Adipocyte (in vitro differentiated cells): Measurements from ENCODE around the gene MFRP.

Experiments
- DNase-seq: peaks from one replicate; pipeline ENCODE4 v3.0.0-alpha.2; 2015; ENCODE audit warnings: low read depth
- H3K27me3 ChIP-seq: replicated peaks from 2 replicates; pipeline ENCODE4 v1.7.0; 2013; ENCODE audit warnings: mild to moderate bottlenecking, low read length, moderate library complexity; ENCODE audit not compliant: control insufficient read depth, insufficient read depth
- H3K36me3 ChIP-seq: 2 replicates; pipeline ENCODE4 v1.7.0; 2013; ENCODE audit warnings: low read length, mild to moderate bottlenecking, moderate library complexity; ENCODE audit not compliant: control insufficient read depth, insufficient read depth, severe bottlenecking
- H3K4me1 ChIP-seq: 2 replicates; pipeline ENCODE4 v1.7.0; 2013; ENCODE audit warnings: mild to moderate bottlenecking, low read length, moderate library complexity; ENCODE audit not compliant: control insufficient read depth, insufficient read depth
- H3K4me3 ChIP-seq: 2 replicates; pipeline ENCODE4 v1.7.0; 2013; ENCODE audit warnings: mild to moderate bottlenecking, low read length, moderate library complexity
- H3K9ac ChIP-seq: 2 replicates; pipeline ENCODE4 v1.7.0; 2013; ENCODE audit warnings: mild to moderate bottlenecking, low read length, moderate library complexity
- H3K9me3 ChIP-seq: 2 replicates; pipeline ENCODE4 v1.7.0; 2013; ENCODE audit warnings: mild to moderate bottlenecking, low read length, moderate library complexity; ENCODE audit not compliant: control insufficient read depth

The MFRP gene

GRCh38 chr11:119338965-119339588 lies 7.4 kb downstream of the MFRP start:
- DNase-seq = peak; percentile 12
- Histone ChIP-seq H3K9ac (peak overlapping the region; percentile 91), H3K36me3 (no peaks in the 10 kb centered on the region), H3K4me3 (peak overlapping the region; percentile 84), H3K27me3 (peaks cover 5% of the 10 kb centered on the region), H3K4me1 (peaks cover 50% of the 10 kb centered on the region), H3K9me3 (no peaks in the 10 kb centered on the region)

- peaks cover 51% of the 10 kb centered on the region for H3K4me1 ChIP-seq
- peak overlapping the region; percentile 84 for H3K4me3 ChIP-seq
- H3K36me3 ChIP-seq = no peaks in the 10 kb centered on the region
- peak; percentile 93 for DNase-seq
- H3K9me3 ChIP-seq = no peaks in the 10 kb centered on the region
- H3K27me3 ChIP-seq = peaks cover 5% of the 10 kb centered on the region
- H3K9ac ChIP-seq = peak overlapping the region; percentile 91
Observed at GRCh38 chr11:119338318-119338890, 8.1 kb downstream of the MFRP start.

GRCh38 chr11:119337581-119338317 lies 8.8 kb downstream of the MFRP start:
- Histone ChIP-seq H3K9me3 (no peaks in the 10 kb centered on the region), H3K9ac (peak overlapping the region; percentile 91), H3K36me3 (no peaks in the 10 kb centered on the region), H3K4me1 (peaks cover 51% of the 10 kb centered on the region), H3K27me3 (peaks cover 5% of the 10 kb centered on the region), H3K4me3 (peak overlapping the region; percentile 84)
- DNase-seq = peak; percentile 43

GRCh38 chr11:119336744-119337469 lies 9.6 kb downstream of the MFRP start:
- no peaks in the 10 kb centered on the region for H3K36me3 ChIP-seq
- DNase-seq = no peak
- H3K9me3 ChIP-seq = no peaks in the 10 kb centered on the region
- H3K4me3 ChIP-seq = peak overlapping the region; percentile 15
- H3K27me3 ChIP-seq = peaks cover 3% of the 10 kb centered on the region
- H3K9ac ChIP-seq = peak overlapping the region; percentile 91
- H3K4me1 ChIP-seq = peaks cover 51% of the 10 kb centered on the region

GRCh38 chr11:119335655-119336543 lies 10.6 kb downstream of the MFRP start:
- no peak for DNase-seq
- Histone ChIP-seq H3K9ac (no peak overlapping the region), H3K36me3 (no peaks in the 10 kb centered on the region), H3K27me3 (no peaks in the 10 kb centered on the region), H3K9me3 (no peaks in the 10 kb centered on the region), H3K4me3 (peak overlapping the region; percentile 90), H3K4me1 (peaks cover 46% of the 10 kb centered on the region)

- DNase-seq = no peak
- Histone ChIP-seq H3K36me3 (no peaks in the 10 kb centered on the region), H3K9me3 (no peaks in the 10 kb centered on the region), H3K9ac (peak overlapping the region; percentile 86), H3K27me3 (no peaks in the 10 kb centered on the region), H3K4me1 (peaks cover 44% of the 10 kb centered on the region), H3K4me3 (peak overlapping the region; percentile 90)
Observed at GRCh38 chr11:119335091-119335654, 11.3 kb downstream of the MFRP start.

GRCh38 chr11:119334174-119334930 lies 12.2 kb downstream of the MFRP start, which contains the start of gene RNF26:
RNF26 (plus strand) TSS chr11:119334527; CDS start chr11:119335123, 596 bp downstream.
- Histone ChIP-seq H3K9ac (peak within 1 kb of the TSS; percentile 86), H3K4me1 (peaks cover 42% of the 10 kb centered on the region), H3K27me3 (no peaks in the 10 kb centered on the region), H3K9me3 (no peaks in the 10 kb centered on the region), H3K36me3 (no peaks in the 10 kb centered on the region), H3K4me3 (peak within 1 kb of the TSS; percentile 90)
- peak; percentile 99 for DNase-seq

- peaks cover 21% of the 10 kb centered on the region for H3K4me1 ChIP-seq
- H3K4me3 ChIP-seq = no peak overlapping the region
- DNase-seq = no peak
- H3K9me3 ChIP-seq = no peaks in the 10 kb centered on the region
- no peaks in the 10 kb centered on the region for H3K27me3 ChIP-seq
- no peak overlapping the region for H3K9ac ChIP-seq
- no peaks in the 10 kb centered on the region for H3K36me3 ChIP-seq
Observed at GRCh38 chr11:119332111-119332765, 14.3 kb downstream of the MFRP start.

- Histone ChIP-seq H3K36me3 (no peaks in the 10 kb centered on the region), H3K9me3 (no peaks in the 10 kb centered on the region), H3K9ac (no peak overlapping the region), H3K27me3 (no peaks in the 10 kb centered on the region), H3K4me3 (no peak overlapping the region), H3K4me1 (peaks cover 8% of the 10 kb centered on the region)
- no peak for DNase-seq
Observed at GRCh38 chr11:119330237-119330636, 16.3 kb downstream of the MFRP start.
